ENCODE results near the gene MBP. TPM values are rescaled to one million over a fixed set of nuclear protein-coding genes. Genes with fewer than 3 reads are reported as not detected.

MBP gene
- total RNA-seq, 1 experiment from 2014 or later: 31.6 TPM

DNA sequence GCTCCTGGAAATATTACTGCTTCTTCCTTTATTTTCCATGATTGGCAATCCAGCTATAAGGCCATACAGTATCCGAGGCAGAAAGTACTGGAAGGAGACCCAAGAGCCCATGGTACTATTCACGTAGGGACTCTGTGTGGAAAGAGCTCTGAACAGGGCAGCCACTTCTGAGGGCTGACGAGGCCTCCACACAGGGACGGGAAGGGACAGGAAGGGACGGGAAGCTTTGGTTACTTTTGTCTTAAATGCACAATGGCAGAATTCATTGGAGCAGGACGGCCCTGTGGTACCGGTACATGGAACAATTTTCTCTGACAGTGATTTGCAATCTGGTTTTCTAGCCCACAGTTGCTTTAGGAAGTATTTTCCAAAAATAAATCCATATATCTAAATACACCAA is 102.4 kb downstream of the MBP start:
- Mint-ChIP-seq H3K9me3 (ENCODE audit: unreplicated experiment) (no peaks in the 10 kb centered on the region), H3K4me1 (ENCODE audit: insufficient read depth, unreplicated experiment) (no peaks in the 10 kb centered on the region), H3K36me3 (ENCODE audit: insufficient read depth, unreplicated experiment) (peaks cover 6% of the 10 kb centered on the region), H3K27ac (ENCODE audit: low read depth, unreplicated experiment) (no peak overlapping the region), H3K4me3 (ENCODE audit: unreplicated experiment) (no peak overlapping the region), H3K27me3 (ENCODE audit: insufficient read depth, unreplicated experiment) (no peaks in the 10 kb centered on the region)
- ChIA-PET POLR2A (no interaction called here), CTCF (interaction anchor here (1.1 to 1.9 kb wide), 3 partner anchors 29 to 181 kb away, joined by 3 to 6 read pairs (median 4); no protein-coding TSS in a partner anchor)
- no peak for DNase-seq (ENCODE audit: unreplicated experiment)
- intact Hi-C loops (cut with micrococcal nuclease): no loop called here
- TF ChIP-seq, protein P1, sequence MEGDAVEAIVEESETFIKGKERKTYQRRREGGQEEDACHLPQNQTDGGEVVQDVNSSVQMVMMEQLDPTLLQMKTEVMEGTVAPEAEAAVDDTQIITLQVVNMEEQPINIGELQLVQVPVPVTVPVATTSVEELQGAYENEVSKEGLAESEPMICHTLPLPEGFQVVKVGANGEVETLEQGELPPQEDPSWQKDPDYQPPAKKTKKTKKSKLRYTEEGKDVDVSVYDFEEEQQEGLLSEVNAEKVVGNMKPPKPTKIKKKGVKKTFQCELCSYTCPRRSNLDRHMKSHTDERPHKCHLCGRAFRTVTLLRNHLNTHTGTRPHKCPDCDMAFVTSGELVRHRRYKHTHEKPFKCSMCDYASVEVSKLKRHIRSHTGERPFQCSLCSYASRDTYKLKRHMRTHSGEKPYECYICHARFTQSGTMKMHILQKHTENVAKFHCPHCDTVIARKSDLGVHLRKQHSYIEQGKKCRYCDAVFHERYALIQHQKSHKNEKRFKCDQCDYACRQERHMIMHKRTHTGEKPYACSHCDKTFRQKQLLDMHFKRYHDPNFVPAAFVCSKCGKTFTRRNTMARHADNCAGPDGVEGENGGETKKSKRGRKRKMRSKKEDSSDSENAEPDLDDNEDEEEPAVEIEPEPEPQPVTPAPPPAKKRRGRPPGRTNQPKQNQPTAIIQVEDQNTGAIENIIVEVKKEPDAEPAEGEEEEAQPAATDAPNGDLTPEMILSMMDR (IDR thresholded peaks at IDR 0.05; ENCODE audit: unreplicated experiment): no peak
- no TSS peak for BruUV-seq (replicated peaks)

DNA sequence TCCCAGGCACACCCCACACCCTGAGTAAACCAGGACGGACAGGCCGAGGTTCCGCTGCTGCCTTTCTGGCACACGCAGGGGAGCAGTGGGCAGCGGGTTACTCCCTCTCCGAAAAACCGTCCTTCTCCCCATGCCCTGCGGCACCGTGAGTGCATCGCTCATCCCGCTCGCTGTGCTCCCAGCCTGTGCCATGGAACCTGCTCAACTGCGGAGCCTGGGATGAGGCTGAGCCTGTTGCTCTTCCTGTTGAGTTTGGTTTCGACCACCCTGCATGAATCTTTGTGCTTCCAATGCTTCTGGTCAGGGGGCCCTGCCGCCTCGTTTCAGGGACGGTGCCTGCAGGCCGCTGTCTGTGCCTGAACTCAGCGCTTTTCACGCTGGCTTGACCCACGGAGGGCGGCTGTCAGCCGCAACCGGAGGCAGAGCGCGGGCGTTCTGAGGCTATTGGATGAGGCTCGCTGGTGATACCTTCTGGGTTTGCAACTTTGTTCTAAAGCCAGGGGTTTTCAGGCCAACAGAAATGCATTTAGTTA is 106.7 kb downstream of the MBP start:
- Mint-ChIP-seq H3K27ac (ENCODE audit: low read depth, unreplicated experiment) (no peak overlapping the region), H3K27me3 (ENCODE audit: insufficient read depth, unreplicated experiment) (no peaks in the 10 kb centered on the region), H3K36me3 (ENCODE audit: insufficient read depth, unreplicated experiment) (peaks cover 18% of the 10 kb centered on the region), H3K4me3 (ENCODE audit: unreplicated experiment) (no peak overlapping the region), H3K4me1 (ENCODE audit: insufficient read depth, unreplicated experiment) (no peaks in the 10 kb centered on the region), H3K9me3 (ENCODE audit: unreplicated experiment) (no peaks in the 10 kb centered on the region)
- intact Hi-C loops (cut with micrococcal nuclease): no loop called here
- ChIA-PET POLR2A (no interaction called here), CTCF (interaction anchor here (2.1 kb wide), 1 partner anchor 43 kb away, joined by 9 read pairs; no protein-coding TSS in a partner anchor)
- DNase-seq (ENCODE audit: unreplicated experiment): no peak
- no TSS peak for BruUV-seq (replicated peaks)
- TF ChIP-seq, protein P1 (IDR thresholded peaks at IDR 0.05; ENCODE audit: unreplicated experiment): no peak

DNA sequence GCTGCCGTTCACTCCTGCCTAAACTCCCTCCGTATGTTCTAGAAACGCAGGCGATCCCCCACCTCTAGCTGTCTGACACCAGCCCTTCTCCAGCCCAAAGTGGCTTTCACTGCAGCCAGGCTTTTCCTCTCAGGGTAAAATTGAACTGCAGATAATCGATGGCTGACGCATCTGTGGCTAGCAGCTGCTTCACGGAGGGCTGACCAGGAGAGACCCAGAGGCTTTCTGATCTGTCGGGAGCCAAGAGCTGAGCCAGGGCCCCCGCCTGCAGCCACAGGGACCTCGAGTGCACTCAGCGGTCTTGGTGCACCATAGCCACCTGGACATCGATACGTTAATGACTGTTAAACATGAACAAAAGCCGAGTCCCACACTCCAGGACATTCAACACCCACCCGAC is 107.5 kb downstream of the MBP start:
- no TSS peak for BruUV-seq (replicated peaks)
- CTCF ChIA-PET: no interaction called here

DNA sequence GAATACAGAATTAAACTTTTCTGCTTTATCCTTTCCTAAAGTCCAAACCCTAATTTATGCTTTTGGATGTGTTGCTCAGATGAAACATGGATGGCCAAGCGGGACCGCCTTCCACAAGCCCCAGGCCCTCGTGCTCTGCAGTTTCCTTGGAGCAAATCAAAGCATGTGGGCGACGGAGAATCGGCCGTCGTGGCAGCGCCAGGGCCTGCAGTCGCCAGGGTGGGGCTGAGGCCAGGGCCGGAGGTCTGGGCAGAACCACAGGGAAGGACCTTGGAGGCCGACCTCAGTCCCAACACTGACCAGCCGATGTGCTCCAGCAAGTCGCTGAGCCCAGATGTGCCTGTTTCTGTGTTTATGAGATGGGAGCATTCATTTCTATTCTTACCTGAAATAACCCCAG is 108.1 kb downstream of the MBP start:
- TF ChIP-seq, protein P1 (IDR thresholded peaks at IDR 0.05; ENCODE audit: unreplicated experiment): no peak
- peaks cover 18% of the 10 kb centered on the region for H3K36me3 Mint-ChIP-seq (ENCODE audit: insufficient read depth, unreplicated experiment)
- CTCF ChIA-PET: interaction anchor here (1.2 kb wide), 1 partner anchor 24 kb away, joined by 4 read pairs; no protein-coding TSS in a partner anchor

More for the DNA sequence above, 107.5 kb downstream of the MBP start:
- DNase-seq (ENCODE audit: unreplicated experiment): no peak
- no peak overlapping the region for H3K27ac Mint-ChIP-seq (ENCODE audit: low read depth, unreplicated experiment)
- intact Hi-C loops (cut with micrococcal nuclease): no loop called here
- no peaks in the 10 kb centered on the region for H3K4me1 Mint-ChIP-seq (ENCODE audit: insufficient read depth, unreplicated experiment)
- no peak overlapping the region for H3K4me3 Mint-ChIP-seq (ENCODE audit: unreplicated experiment)
- no peaks in the 10 kb centered on the region for H3K27me3 Mint-ChIP-seq (ENCODE audit: insufficient read depth, unreplicated experiment)
- POLR2A ChIA-PET: no interaction called here
- TF ChIP-seq, protein P1 (IDR thresholded peaks at IDR 0.05; ENCODE audit: unreplicated experiment): no peak
- peaks cover 18% of the 10 kb centered on the region for H3K36me3 Mint-ChIP-seq (ENCODE audit: insufficient read depth, unreplicated experiment)
- no peaks in the 10 kb centered on the region for H3K9me3 Mint-ChIP-seq (ENCODE audit: unreplicated experiment)

More for the DNA sequence above, 108.1 kb downstream of the MBP start:
- H3K27me3 Mint-ChIP-seq (ENCODE audit: insufficient read depth, unreplicated experiment): no peaks in the 10 kb centered on the region
- H3K9me3 Mint-ChIP-seq (ENCODE audit: unreplicated experiment): no peaks in the 10 kb centered on the region
- POLR2A ChIA-PET: no interaction called here
- intact Hi-C loops (cut with micrococcal nuclease): no loop called here
- no peak for DNase-seq (ENCODE audit: unreplicated experiment)
- no peaks in the 10 kb centered on the region for H3K4me1 Mint-ChIP-seq (ENCODE audit: insufficient read depth, unreplicated experiment)
- H3K27ac Mint-ChIP-seq (ENCODE audit: low read depth, unreplicated experiment): no peak overlapping the region
- no TSS peak for BruUV-seq (replicated peaks)
- H3K4me3 Mint-ChIP-seq (ENCODE audit: unreplicated experiment): no peak overlapping the region
